ENCODE measurements around the gene SPECC1.

- no peak for TF ChIP-seq CTCF (IDR thresholded peaks at IDR 0.05)
- no peak for TF ChIP-seq EP300 (IDR thresholded peaks at IDR 0.05)
Observed at GRCh38 chr17:20313306-20313705, 304.1 kb downstream of the SPECC1 start.
